Left lung (tissue), 10 donors: ENCODE results near the gene GDF10. TPM values are rescaled to one million over a fixed set of nuclear protein-coding genes. Genes with fewer than 3 reads are reported as not detected.

Source experiments
- ATAC-seq: fragments of 200-7000 bp; cut with Tn5 transposase; one replicate; pipeline ENCODE4 v1.9.1; 2020; ENCODE audit warnings: moderate library complexity
- DNase-seq, 4 donors: peaks; one replicate each; pipeline ENCODE4 v3.0.0-alpha.2; 2013 to 2020
- H3K27ac ChIP-seq, 2 donors: fragments of 200-600 bp; sonication (generic) in 1 of 2; one replicate each; pipeline versions ENCODE4 v1.5.0 to v1.8.0; 2020 to 2021
- H3K27me3 ChIP-seq, 2 donors: fragments of 200-600 bp; sonication (generic) in 1 of 2; one replicate each; pipeline versions ENCODE4 v1.5.0 to v1.8.0; 2020 to 2021
- H3K36me3 ChIP-seq, 2 donors: fragments of 200-600 bp; sonication (generic) in 1 of 2; one replicate each; pipeline versions ENCODE4 v1.5.0 to v1.8.0; 2020 to 2021
- H3K4me1 ChIP-seq, 2 donors: fragments of 200-600 bp; one replicate each; pipeline ENCODE4 v1.8.0; 2021
- H3K4me3 ChIP-seq, 2 donors: fragments of 200-600 bp; sonication (generic) in 1 of 2; one replicate each; pipeline versions ENCODE4 v1.5.0 to v1.8.0; 2020 to 2021; ENCODE audit warnings: mild to moderate bottlenecking in 1 of 2
- H3K9me3 ChIP-seq, 2 donors: fragments of 200-600 bp; sonication (generic) in 1 of 2; one replicate each; pipeline versions ENCODE4 v1.5.0 to v1.8.0; 2020 to 2021
- intact Hi-C, 2 donors: fragments of 100-400 bp; cut with DNase I; formaldehyde crosslinking; loops; one replicate each; pipeline versions ENCODE4 v1.11.2 to v1.14.2; 2022
- polyA plus RNA-seq, 6 donors: library from polyadenylated mRNA; unstranded; fragments of 120-200 nt; gene quantifications; one replicate each; pipeline ENCODE4 v1.2.1, GENCODE V29; 2013; ENCODE audit not compliant: insufficient read length in 6 of 6
- total RNA-seq, 2 donors: library from RNA; stranded (reverse); fragmentation: NEBNext Ultra II Directional; extraction: Animal tissue kit (Norgen Biotek cat#: 25700); gene quantifications; one replicate each; pipeline ENCODE4 v1.2.1, GENCODE V29; 2021
- TF ChIP-seq, protein P1 (sequence below), 2 donors: fragments of 200-600 bp; sonication (generic) in 1 of 2; IDR thresholded peaks; one replicate each; pipeline versions ENCODE4 v1.5.0 to v1.8.0; 2021; ENCODE audit warnings: antibody characterized with exemption in 2 of 2
- donor health status: DM: no; HTN: yes; CAD: no.
- donor health status: DM: no; HTN: no; CAD: no.

GDF10 gene
- total and polyA plus RNA-seq, 8 donors: 9.4 to 169 (median 102) TPM

DNA sequence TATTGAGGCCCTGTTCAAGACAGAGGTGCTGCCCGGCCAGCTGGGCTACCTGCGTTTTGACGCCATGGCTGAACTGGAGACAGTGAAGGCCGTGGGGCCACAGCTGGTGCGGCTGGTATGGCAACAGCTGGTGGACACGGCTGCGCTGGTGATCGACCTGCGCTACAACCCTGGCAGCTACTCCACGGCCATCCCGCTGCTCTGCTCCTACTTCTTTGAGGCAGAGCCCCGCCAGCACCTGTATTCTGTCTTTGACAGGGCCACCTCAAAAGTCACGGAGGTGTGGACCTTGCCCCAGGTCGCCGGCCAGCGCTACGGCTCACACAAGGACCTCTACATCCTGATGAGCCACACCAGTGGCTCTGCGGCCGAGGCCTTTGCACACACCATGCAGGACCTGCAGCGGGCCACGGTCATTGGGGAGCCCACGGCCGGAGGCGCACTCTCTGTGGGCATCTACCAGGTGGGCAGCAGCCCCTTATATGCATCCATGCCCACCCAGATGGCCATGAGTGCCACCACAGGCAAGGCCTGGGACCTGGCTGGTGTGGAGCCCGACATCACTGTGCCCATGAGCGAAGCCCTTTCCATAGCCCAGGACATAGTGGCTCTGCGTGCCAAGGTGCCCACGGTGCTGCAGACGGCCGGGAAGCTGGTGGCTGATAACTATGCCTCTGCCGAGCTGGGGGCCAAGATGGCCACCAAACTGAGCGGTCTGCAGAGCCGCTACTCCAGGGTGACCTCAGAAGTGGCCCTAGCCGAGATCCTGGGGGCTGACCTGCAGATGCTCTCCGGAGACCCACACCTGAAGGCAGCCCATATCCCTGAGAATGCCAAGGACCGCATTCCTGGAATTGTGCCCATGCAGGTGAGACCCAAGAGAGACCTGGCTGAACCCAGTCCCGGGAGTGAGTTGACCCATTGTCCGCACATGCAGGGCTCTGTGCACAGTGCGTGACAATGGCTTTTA, 51.0 kb downstream of the GDF10 start:
- H3K36me3 ChIP-seq: no peaks in the 10 kb centered on the region
- H3K27me3 ChIP-seq: no peaks in the 10 kb centered on the region
- no peak overlapping the region for H3K27ac ChIP-seq
- H3K4me3 ChIP-seq: no peak overlapping the region
- intact Hi-C loops: no loop called here
- H3K4me1 ChIP-seq: no peaks in the 10 kb centered on the region
- DNase-seq (no peak), ATAC-seq (no peak)
- H3K9me3 ChIP-seq: no peaks in the 10 kb centered on the region
- TF ChIP-seq, protein P1, sequence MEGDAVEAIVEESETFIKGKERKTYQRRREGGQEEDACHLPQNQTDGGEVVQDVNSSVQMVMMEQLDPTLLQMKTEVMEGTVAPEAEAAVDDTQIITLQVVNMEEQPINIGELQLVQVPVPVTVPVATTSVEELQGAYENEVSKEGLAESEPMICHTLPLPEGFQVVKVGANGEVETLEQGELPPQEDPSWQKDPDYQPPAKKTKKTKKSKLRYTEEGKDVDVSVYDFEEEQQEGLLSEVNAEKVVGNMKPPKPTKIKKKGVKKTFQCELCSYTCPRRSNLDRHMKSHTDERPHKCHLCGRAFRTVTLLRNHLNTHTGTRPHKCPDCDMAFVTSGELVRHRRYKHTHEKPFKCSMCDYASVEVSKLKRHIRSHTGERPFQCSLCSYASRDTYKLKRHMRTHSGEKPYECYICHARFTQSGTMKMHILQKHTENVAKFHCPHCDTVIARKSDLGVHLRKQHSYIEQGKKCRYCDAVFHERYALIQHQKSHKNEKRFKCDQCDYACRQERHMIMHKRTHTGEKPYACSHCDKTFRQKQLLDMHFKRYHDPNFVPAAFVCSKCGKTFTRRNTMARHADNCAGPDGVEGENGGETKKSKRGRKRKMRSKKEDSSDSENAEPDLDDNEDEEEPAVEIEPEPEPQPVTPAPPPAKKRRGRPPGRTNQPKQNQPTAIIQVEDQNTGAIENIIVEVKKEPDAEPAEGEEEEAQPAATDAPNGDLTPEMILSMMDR (IDR thresholded peaks at IDR 0.05): no peak

GRCh38 chr10:47351899-47352815, 52.2 kb downstream of the GDF10 start:
- H3K4me1 ChIP-seq: no peaks in the 10 kb centered on the region
- H3K27me3 ChIP-seq: no peaks in the 10 kb centered on the region
- H3K9me3 ChIP-seq: no peaks in the 10 kb centered on the region
- intact Hi-C loops: no loop called here
- H3K4me3 ChIP-seq: no peak overlapping the region
- no peak overlapping the region for H3K27ac ChIP-seq
- TF ChIP-seq, protein P1 (IDR thresholded peaks at IDR 0.05): no peak
- no peak for DNase-seq
- ATAC-seq: no peak
- no peaks in the 10 kb centered on the region for H3K36me3 ChIP-seq

- Histone ChIP-seq H3K9me3 (no peaks in the 10 kb centered on the region), H3K4me3 (no peak overlapping the region), H3K27ac (no peak overlapping the region), H3K36me3 (no peaks in the 10 kb centered on the region), H3K4me1 (no peaks in the 10 kb centered on the region), H3K27me3 (no peaks in the 10 kb centered on the region)
- TF ChIP-seq, protein P1 (IDR thresholded peaks at IDR 0.05): no peak
- no peak for DNase-seq
- no peak for ATAC-seq
- intact Hi-C loops: no loop called here
Observed at GRCh38 chr10:47353351-47353750, 53.4 kb downstream of the GDF10 start.

- no peak for DNase-seq
- TF ChIP-seq, protein P1 (IDR thresholded peaks at IDR 0.05): no peak
- no peak for ATAC-seq
- no peaks in the 10 kb centered on the region for H3K27me3 ChIP-seq
- H3K27ac ChIP-seq: no peak overlapping the region
- no peaks in the 10 kb centered on the region for H3K4me1 ChIP-seq
- no peaks in the 10 kb centered on the region for H3K36me3 ChIP-seq
- H3K4me3 ChIP-seq: no peak overlapping the region
- no peaks in the 10 kb centered on the region for H3K9me3 ChIP-seq
- intact Hi-C loops: no loop called here
Observed at GRCh38 chr10:47354165-47354564, 54.2 kb downstream of the GDF10 start.

DNA sequence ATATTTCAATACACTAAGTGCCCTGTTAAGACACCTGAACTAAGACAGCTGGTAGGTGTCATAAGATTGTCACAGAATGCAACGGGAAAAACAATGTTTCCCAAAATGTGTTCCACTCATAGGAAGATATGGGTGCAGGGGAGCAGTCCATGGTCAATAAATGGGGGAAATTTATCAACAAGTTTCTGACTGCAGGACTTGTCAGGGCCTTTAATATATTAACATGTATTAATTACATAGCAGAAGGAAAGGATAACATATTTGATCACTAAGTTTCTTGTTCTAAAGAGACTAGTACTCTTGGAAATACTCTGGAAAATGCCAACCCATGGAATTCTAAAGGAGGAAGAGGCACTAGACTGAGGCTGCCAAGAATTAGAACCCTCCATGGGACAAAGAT, 54.9 kb downstream of the GDF10 start:
- Histone ChIP-seq H3K27ac (no peak overlapping the region), H3K4me1 (no peaks in the 10 kb centered on the region), H3K4me3 (no peak overlapping the region), H3K36me3 (no peaks in the 10 kb centered on the region), H3K9me3 (no peaks in the 10 kb centered on the region), H3K27me3 (no peaks in the 10 kb centered on the region)
- TF ChIP-seq, protein P1 (IDR thresholded peaks at IDR 0.05): no peak
- intact Hi-C loops: no loop called here
- no peak for DNase-seq
- ATAC-seq: no peak
